ENCODE measurements around the gene NTSR1. TPM values are rescaled to one million over a fixed set of nuclear protein-coding genes. Genes with fewer than 3 reads are reported as not detected.

NTSR1 gene
- total and polyA plus RNA-seq, 4 experiments from 2014 or later, result 0.30 to 0.38 TPM; not detected in 2

DNA sequence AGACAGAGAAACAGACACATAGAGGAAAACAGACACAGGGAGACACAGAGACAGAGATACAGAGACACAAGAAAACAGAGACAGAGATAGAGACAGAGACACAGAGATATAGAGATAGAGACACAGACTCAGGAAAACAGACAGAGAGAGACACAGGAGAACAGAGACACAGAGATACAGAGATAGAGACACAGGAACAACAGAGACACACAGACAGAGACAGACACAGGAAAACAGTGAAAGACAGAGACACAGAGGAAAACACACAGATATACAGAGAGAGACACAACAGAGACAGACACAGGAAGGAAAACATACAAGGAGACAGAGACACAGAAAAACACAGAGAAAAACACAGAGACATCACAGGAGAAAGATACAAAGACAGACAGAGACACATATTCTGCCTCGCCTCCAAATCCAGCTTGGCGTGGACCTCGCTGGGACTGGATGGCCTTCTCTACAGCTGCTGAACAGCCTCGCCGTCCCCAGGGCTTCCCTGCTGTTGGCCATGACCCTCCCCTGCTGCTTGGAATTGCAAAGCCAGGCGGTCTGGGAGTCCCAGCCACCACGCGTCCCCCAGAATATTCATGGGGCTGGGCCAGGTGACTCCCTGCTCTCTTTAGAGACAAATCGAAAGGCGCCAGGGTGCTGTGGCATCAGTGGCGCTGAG, 36.8 kb downstream of the NTSR1 start:
- Mint-ChIP-seq H3K4me1 (peaks cover 12 to 40% (median 21%) of the 10 kb centered on the region in 4 donors), H3K4me3 (peak overlapping the region in 4 of 8 donors; percentile 2 to 57 (median 40)), H3K9me3 (no peaks in the 10 kb centered on the region), H3K27ac (peak overlapping the region in 6 of 7 donors; percentile 17 to 95 (median 82)), H3K36me3 (no peaks in the 10 kb centered on the region), H3K27me3 (peaks cover 0 to 4% of the 10 kb centered on the region in 2 donors)
- H3K36me3 ChIP-seq (ENCODE audit: insufficient read depth, low read length), result no peaks in the 10 kb centered on the region
- ChIA-PET POLR2A (ENCODE audit: partially characterized antibody) (no interaction called here), CTCF (ENCODE audit: partially characterized antibody) (no interaction called here)
- H3K27me3 ChIP-seq (ENCODE audit: insufficient read depth, low read length), result no peaks in the 10 kb centered on the region
- no peak overlapping the region for H3K27ac ChIP-seq (ENCODE audit: low read depth, low read length)
- H3K4me1 ChIP-seq (ENCODE audit: insufficient read depth, low read length), result peaks cover 42% of the 10 kb centered on the region
- H3K4me3 ChIP-seq (ENCODE audit: low read length in 2 of 2), result no peak overlapping the region
- H3K9me3 ChIP-seq (ENCODE audit: control insufficient read depth in 1 of 2, low read length in 2 of 2), result no peaks in the 10 kb centered on the region
- intact Hi-C loops (cut with micrococcal nuclease), result no loop called here
- no peak for DNase-seq

- H3K27ac Mint-ChIP-seq, result no peak overlapping the region
- POLR2A ChIA-PET (ENCODE audit: partially characterized antibody), result no interaction called here
- no peak for DNase-seq
- H3K9me3 ChIP-seq (ENCODE audit: control insufficient read depth in 1 of 2, low read length in 2 of 2), result no peaks in the 10 kb centered on the region
- H3K4me1 Mint-ChIP-seq, result peaks cover 12 to 36% (median 18%) of the 10 kb centered on the region in 4 donors
- H3K4me3 Mint-ChIP-seq, result no peak overlapping the region
- peaks cover 0 to 4% of the 10 kb centered on the region in 2 donors for H3K27me3 Mint-ChIP-seq
- no peaks in the 10 kb centered on the region for H3K9me3 Mint-ChIP-seq
- H3K4me3 ChIP-seq (ENCODE audit: low read length in 2 of 2), result no peak overlapping the region
- no peaks in the 10 kb centered on the region for H3K36me3 Mint-ChIP-seq
- no peak overlapping the region for H3K27ac ChIP-seq (ENCODE audit: low read depth, low read length)
- CTCF ChIA-PET (ENCODE audit: partially characterized antibody), result no interaction called here
- H3K4me1 ChIP-seq (ENCODE audit: insufficient read depth, low read length), result peaks cover 37% of the 10 kb centered on the region
- intact Hi-C loops (cut with micrococcal nuclease), result no loop called here
- H3K36me3 ChIP-seq (ENCODE audit: insufficient read depth, low read length), result no peaks in the 10 kb centered on the region
- H3K27me3 ChIP-seq (ENCODE audit: insufficient read depth, low read length), result no peaks in the 10 kb centered on the region
Measured at GRCh38 chr20:62745952-62746288, 37.3 kb downstream of the NTSR1 start.

- Mint-ChIP-seq H3K4me3 (no peak overlapping the region), H3K4me1 (peaks cover 6 to 14% (median 8%) of the 10 kb centered on the region in 4 donors), H3K27me3 (peaks cover under 1 to 4% of the 10 kb centered on the region in 2 donors), H3K36me3 (no peaks in the 10 kb centered on the region), H3K27ac (no peak overlapping the region), H3K9me3 (no peaks in the 10 kb centered on the region)
- DNase-seq, result no peak
- H3K9me3 ChIP-seq (ENCODE audit: control insufficient read depth in 1 of 2, low read length in 2 of 2), result no peaks in the 10 kb centered on the region
- H3K27me3 ChIP-seq (ENCODE audit: insufficient read depth, low read length), result no peaks in the 10 kb centered on the region
- H3K27ac ChIP-seq (ENCODE audit: low read depth, low read length), result no peak overlapping the region
- no peak overlapping the region for H3K4me3 ChIP-seq (ENCODE audit: low read length in 2 of 2)
- no peaks in the 10 kb centered on the region for H3K36me3 ChIP-seq (ENCODE audit: insufficient read depth, low read length)
- peaks cover 13% of the 10 kb centered on the region for H3K4me1 ChIP-seq (ENCODE audit: insufficient read depth, low read length)
- POLR2A ChIA-PET (ENCODE audit: partially characterized antibody), result no interaction called here
- intact Hi-C loops (cut with micrococcal nuclease), result no loop called here
- CTCF ChIA-PET (ENCODE audit: partially characterized antibody), result no interaction called here
Measured at GRCh38 chr20:62748311-62748710, 39.7 kb downstream of the NTSR1 start.

DNA sequence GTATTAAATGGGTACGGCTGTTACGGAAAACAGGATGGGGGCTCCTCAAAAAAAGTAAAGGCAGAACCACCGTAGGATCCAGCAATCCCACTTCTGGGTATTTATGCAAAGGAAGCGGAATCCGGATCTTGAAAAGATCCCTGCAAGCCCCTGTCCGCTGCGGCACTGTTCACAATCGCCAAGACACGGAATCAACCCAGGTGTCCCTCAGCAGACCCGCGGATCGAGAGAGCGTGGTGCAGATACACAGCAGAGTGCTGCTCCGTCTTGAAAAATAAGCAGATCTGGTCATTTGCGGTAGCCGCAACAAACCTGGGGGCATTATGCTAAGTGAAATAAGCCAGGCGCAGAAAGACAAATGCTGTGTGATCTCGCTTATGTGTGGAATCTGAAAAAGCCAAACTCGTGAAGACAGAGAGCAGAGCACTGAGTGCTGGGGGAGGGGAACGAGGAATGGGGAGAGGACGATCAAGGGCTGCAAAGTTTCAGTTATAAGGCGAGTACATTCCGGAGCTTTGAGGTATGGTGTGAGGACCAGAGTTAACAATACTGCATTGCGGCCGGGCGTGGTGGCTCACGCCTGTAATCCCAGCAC, 41.3 kb downstream of the NTSR1 start:
- Histone ChIP-seq H3K36me3 (ENCODE audit: insufficient read depth, low read length) (no peaks in the 10 kb centered on the region), H3K9me3 (ENCODE audit: control insufficient read depth in 1 of 2, low read length in 2 of 2) (no peaks in the 10 kb centered on the region), H3K4me1 (ENCODE audit: insufficient read depth, low read length) (peaks cover 9% of the 10 kb centered on the region), H3K4me3 (ENCODE audit: low read length in 2 of 2) (no peak overlapping the region), H3K27me3 (ENCODE audit: insufficient read depth, low read length) (no peaks in the 10 kb centered on the region), H3K27ac (ENCODE audit: low read depth, low read length) (no peak overlapping the region)
- H3K27me3 Mint-ChIP-seq, result peaks cover 2 to 4% of the 10 kb centered on the region in 2 donors
- H3K4me3 Mint-ChIP-seq, result no peak overlapping the region
- intact Hi-C loops (cut with micrococcal nuclease), result no loop called here
- no peak for DNase-seq
- CTCF ChIA-PET (ENCODE audit: partially characterized antibody), result no interaction called here
- H3K27ac Mint-ChIP-seq, result peak overlapping the region in 1 of 7 donors; percentile 57
- H3K4me1 Mint-ChIP-seq, result peaks cover 6 to 8% (median 7%) of the 10 kb centered on the region in 4 donors
- POLR2A ChIA-PET (ENCODE audit: partially characterized antibody), result no interaction called here
- H3K9me3 Mint-ChIP-seq, result no peaks in the 10 kb centered on the region
- H3K36me3 Mint-ChIP-seq, result no peaks in the 10 kb centered on the region

DNA sequence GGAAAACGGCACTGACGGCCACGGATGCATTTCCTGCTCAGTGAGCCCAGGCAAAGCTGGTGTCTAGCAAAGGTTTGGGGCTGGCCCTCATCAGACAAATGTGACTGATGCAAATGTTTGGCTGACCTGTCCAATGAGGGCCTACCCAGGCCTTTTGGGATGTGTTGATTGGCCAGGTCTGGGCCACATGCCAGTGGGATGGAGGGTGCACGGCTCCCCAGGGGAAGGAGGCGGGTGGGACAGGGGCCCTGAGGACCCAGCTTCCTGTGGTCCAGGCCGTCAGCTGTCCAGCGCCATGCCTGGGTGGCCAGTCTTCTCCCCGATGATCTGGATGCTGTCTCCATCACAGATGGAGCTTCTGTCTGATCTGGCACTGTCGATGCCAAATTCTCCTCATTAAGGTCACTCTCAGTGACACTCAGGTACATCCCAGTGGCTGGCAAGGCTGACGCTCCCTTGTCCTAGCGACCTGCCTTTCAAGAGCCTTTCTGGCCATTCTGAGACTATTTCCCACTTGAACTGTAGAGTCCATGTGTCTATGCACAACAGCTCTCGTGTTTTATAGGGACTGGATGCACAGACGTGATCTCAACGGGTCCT, 43.0 kb downstream of the NTSR1 start:
- Mint-ChIP-seq H3K36me3 (no peaks in the 10 kb centered on the region), H3K4me1 (peaks cover 0 to 2% (median 0%) of the 10 kb centered on the region in 4 donors), H3K9me3 (no peaks in the 10 kb centered on the region), H3K27me3 (peaks cover 2 to 3% of the 10 kb centered on the region in 2 donors), H3K4me3 (no peak overlapping the region), H3K27ac (no peak overlapping the region)
- Histone ChIP-seq H3K27me3 (ENCODE audit: insufficient read depth, low read length) (no peaks in the 10 kb centered on the region), H3K36me3 (ENCODE audit: insufficient read depth, low read length) (no peaks in the 10 kb centered on the region), H3K4me1 (ENCODE audit: insufficient read depth, low read length) (no peaks in the 10 kb centered on the region), H3K27ac (ENCODE audit: low read depth, low read length) (no peak overlapping the region), H3K4me3 (ENCODE audit: low read length in 2 of 2) (no peak overlapping the region), H3K9me3 (ENCODE audit: control insufficient read depth in 1 of 2, low read length in 2 of 2) (no peaks in the 10 kb centered on the region)
- ChIA-PET CTCF (ENCODE audit: partially characterized antibody) (no interaction called here), POLR2A (ENCODE audit: partially characterized antibody) (interaction anchor here (0.9 to 1.0 kb wide), 2 partner anchors 10 to 11 kb away, joined by 3 to 4 read pairs; no protein-coding TSS in a partner anchor)
- intact Hi-C loops (cut with micrococcal nuclease), result no loop called here
- no peak for DNase-seq

DNA sequence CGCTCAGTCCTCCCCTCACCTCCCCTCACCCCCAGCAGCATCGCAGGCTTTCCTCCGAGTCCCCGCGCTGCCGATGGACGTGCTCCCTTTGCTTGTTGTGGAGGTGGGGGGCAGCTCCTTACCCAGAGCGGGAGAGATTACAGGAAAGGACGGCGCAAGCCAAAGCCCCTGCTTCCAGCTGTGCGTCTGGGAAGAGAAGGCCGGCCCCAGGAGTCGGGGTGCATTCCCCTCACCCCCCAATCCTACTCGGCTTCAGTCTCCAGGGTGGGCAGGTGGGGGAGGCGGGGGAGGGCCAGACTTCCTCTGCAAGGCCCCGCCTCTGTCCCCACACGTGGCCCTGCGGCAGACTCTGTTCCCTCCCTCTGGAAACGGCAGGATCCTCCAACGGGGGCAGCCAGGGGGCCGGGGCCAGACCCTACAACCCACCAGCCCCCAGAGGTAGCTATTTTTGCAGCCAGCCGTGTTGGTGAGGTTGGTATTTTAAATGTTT, 43.6 kb downstream of the NTSR1 start:
- no peaks in the 10 kb centered on the region for H3K9me3 Mint-ChIP-seq
- ChIA-PET POLR2A (ENCODE audit: partially characterized antibody) (interaction anchor here (0.9 kb wide), 1 partner anchor 10 kb away, joined by 3 read pairs; no protein-coding TSS in a partner anchor), CTCF (ENCODE audit: partially characterized antibody) (no interaction called here)
- H3K27ac ChIP-seq (ENCODE audit: low read depth, low read length), result no peak overlapping the region
- no peaks in the 10 kb centered on the region for H3K27me3 ChIP-seq (ENCODE audit: insufficient read depth, low read length)
- no peak overlapping the region for H3K4me3 ChIP-seq (ENCODE audit: low read length in 2 of 2)
- DNase-seq, result no peak
- H3K36me3 Mint-ChIP-seq, result no peaks in the 10 kb centered on the region
- peaks cover 0 to 4% (median under 1%) of the 10 kb centered on the region in 4 donors for H3K4me1 Mint-ChIP-seq
- peaks cover 2 to 7% of the 10 kb centered on the region in 2 donors for H3K27me3 Mint-ChIP-seq
- H3K9me3 ChIP-seq (ENCODE audit: control insufficient read depth in 1 of 2, low read length in 2 of 2), result no peaks in the 10 kb centered on the region
- intact Hi-C loops (cut with micrococcal nuclease), result no loop called here
- no peaks in the 10 kb centered on the region for H3K4me1 ChIP-seq (ENCODE audit: insufficient read depth, low read length)
- H3K27ac Mint-ChIP-seq, result no peak overlapping the region
- no peaks in the 10 kb centered on the region for H3K36me3 ChIP-seq (ENCODE audit: insufficient read depth, low read length)
- no peak overlapping the region for H3K4me3 Mint-ChIP-seq

DNA sequence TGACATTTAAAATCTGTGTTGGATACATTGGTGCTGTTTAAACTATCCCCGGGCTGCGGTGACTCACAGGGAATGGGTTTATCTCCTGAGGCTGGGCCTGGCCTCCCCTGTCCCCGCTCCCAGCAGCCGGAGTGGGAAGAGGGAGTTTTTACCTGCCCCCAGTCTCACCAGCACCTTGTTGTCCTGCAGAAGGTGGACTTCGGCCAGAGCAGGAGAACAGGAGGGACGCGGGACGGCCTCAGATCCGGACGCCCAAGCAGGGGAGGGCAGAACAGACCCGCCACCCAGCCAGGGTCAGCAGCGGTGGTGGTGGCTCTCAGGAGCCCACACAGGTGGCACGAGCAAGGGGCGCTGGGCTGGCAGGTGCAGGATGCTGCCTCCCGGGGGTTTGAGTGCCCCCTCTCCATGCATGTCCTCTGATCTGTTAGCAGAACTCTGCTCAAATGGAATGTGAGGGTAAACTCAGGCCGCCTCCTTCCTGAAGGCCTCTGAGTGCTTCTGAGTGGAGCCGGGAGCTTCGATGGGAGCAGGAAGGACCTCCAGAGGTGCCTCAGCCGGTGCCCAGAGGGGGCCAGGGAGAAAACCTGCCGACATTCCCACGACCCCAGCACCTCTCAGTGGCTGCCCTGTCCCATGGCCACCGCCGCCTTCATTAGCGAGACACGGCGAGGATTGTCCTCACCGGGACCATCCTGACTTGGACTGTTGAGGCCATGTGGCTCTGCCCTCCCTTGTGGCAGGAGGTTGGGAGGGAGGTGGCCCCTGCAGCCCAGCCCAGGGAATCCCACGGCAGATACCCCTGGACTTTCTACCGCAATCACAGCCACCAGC, 44.2 kb downstream of the NTSR1 start:
- POLR2A ChIA-PET (ENCODE audit: partially characterized antibody), result no interaction called here
- no peak overlapping the region for H3K4me3 ChIP-seq (ENCODE audit: low read length in 2 of 2)
- no peaks in the 10 kb centered on the region for H3K9me3 ChIP-seq (ENCODE audit: control insufficient read depth in 1 of 2, low read length in 2 of 2)
- intact Hi-C loops (cut with micrococcal nuclease), result no loop called here
- no peaks in the 10 kb centered on the region for H3K36me3 ChIP-seq (ENCODE audit: insufficient read depth, low read length)
- no peaks in the 10 kb centered on the region for H3K9me3 Mint-ChIP-seq
- peaks cover 2 to 9% of the 10 kb centered on the region in 2 donors for H3K27me3 Mint-ChIP-seq
- no peaks in the 10 kb centered on the region for H3K4me1 ChIP-seq (ENCODE audit: insufficient read depth, low read length)
- H3K4me3 Mint-ChIP-seq, result no peak overlapping the region
- peaks cover 0 to 4% (median under 1%) of the 10 kb centered on the region in 4 donors for H3K4me1 Mint-ChIP-seq
- H3K36me3 Mint-ChIP-seq, result no peaks in the 10 kb centered on the region
- H3K27me3 ChIP-seq (ENCODE audit: insufficient read depth, low read length), result no peaks in the 10 kb centered on the region
- no peak overlapping the region for H3K27ac Mint-ChIP-seq
- no peak for DNase-seq
- CTCF ChIA-PET (ENCODE audit: partially characterized antibody), result no interaction called here
- no peak overlapping the region for H3K27ac ChIP-seq (ENCODE audit: low read depth, low read length)
